ENCODE results near the gene HLA-C. TPM values are rescaled to one million over a fixed set of nuclear protein-coding genes. Genes with fewer than 3 reads are reported as not detected.
"Not testable (repeated sequence)": the region's sequence is repeated elsewhere in the genome, so short reads cannot be mapped to it uniquely, and the experiment has no call there.

HLA-C gene
- total and polyA plus RNA-seq, 5 donors = 183 to 425 (median 306) TPM

DNA sequence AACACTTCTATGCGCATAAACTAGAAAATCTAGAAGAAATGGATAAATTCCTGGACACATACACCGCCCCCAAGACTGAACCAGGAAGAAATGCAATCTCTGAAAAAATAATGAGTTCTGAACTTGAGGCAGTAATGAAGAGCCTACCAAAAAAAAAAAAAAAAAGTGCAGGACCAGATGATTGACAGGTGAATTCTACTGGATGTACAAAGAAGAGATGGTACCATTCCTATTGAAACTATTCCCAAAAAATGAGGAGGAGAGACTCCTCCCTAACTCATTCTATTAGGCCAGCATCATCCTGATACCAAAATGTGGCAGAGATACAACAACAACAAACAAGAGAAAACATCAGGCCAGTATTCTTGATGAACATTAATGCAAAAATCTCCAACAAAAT is 22.7 kb downstream of the HLA-C start:
- no peak for DNase-seq
- WGBS = 93% methylated on average over 2 of the region's 2 CpGs
- intact Hi-C loops (cut with DNase I) = no loop called here

DNA sequence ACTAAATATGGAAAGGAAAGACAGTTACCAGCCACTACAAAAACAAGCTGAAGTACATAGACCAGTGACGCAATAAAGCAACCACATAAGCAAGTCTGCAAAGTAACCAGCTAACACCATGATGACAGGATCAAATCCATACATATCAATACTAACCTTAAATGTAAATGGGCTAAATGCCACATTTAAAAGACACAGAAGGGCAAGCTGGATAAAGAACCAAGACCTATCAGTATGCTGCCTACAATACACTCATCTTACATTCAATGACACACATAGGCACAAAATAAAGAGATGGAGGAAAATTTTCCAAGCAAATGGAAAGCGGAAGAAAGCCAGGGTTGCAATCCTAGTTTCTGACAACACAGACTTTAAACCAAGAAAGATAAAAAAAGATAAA is 24.1 kb downstream of the HLA-C start:
- no peak overlapping the region for H3K27ac ChIP-seq (ENCODE audit: low read length)
- intact Hi-C loops (cut with DNase I) = no loop called here
- ATAC-seq (no peak), DNase-seq (no peak)
- 94% methylated on average over 2 of the region's 2 CpGs for WGBS
- no peak overlapping the region for H3K4me3 ChIP-seq (ENCODE audit: low read length)
- no peaks in the 10 kb centered on the region for H3K27me3 ChIP-seq (ENCODE audit: control insufficient read depth, insufficient read depth)
- H3K4me1 ChIP-seq (ENCODE audit: control insufficient read depth, insufficient read depth, low read length) = no peaks in the 10 kb centered on the region
- no peaks in the 10 kb centered on the region for H3K9me3 ChIP-seq (ENCODE audit: control insufficient read depth, low read length)

More for the DNA sequence above, 22.7 kb downstream of the HLA-C start:
- Histone ChIP-seq H3K27ac (ENCODE audit: low read length) (no peak overlapping the region), H3K9me3 (ENCODE audit: control insufficient read depth, low read length) (no peaks in the 10 kb centered on the region), H3K4me3 (ENCODE audit: low read length) (no peak overlapping the region), H3K4me1 (ENCODE audit: control insufficient read depth, insufficient read depth, low read length) (no peaks in the 10 kb centered on the region), H3K27me3 (ENCODE audit: control insufficient read depth, insufficient read depth) (no peaks in the 10 kb centered on the region)
- ATAC-seq = no peak

DNA sequence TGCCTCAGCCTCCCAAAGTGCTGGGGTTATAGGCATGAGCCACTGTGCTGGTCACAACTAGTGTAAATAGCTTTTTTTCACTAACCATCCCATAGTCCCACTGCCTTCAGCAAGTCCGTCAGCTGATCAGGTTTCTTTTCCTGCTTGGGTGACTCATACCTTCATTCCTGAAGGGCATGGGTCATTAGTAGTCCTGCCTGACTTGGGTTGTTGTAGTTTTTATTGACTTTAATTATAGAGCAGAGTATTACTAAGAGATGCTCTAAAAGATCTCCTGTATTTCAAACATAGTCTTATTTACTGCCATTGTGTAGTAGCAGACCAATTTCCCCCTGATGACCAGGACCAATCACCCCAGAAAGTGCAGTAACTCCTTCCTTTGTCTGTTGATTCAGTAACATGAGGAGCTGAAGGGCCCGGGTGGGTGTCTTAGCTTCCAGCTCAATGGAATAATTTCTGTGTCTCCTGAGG is 25.8 kb downstream of the HLA-C start:
- no peaks in the 10 kb centered on the region for H3K27me3 ChIP-seq (ENCODE audit: control insufficient read depth, insufficient read depth)
- ATAC-seq (no peak), DNase-seq (no peak)
- H3K4me3 ChIP-seq (ENCODE audit: low read length) = no peak overlapping the region
- WGBS = 57% methylated on average over 2 of the region's 2 CpGs
- intact Hi-C loops (cut with DNase I) = no loop called here
- no peaks in the 10 kb centered on the region for H3K4me1 ChIP-seq (ENCODE audit: control insufficient read depth, insufficient read depth, low read length)
- H3K27ac ChIP-seq (ENCODE audit: low read length) = no peak overlapping the region
- H3K9me3 ChIP-seq (ENCODE audit: control insufficient read depth, low read length) = no peaks in the 10 kb centered on the region

DNA sequence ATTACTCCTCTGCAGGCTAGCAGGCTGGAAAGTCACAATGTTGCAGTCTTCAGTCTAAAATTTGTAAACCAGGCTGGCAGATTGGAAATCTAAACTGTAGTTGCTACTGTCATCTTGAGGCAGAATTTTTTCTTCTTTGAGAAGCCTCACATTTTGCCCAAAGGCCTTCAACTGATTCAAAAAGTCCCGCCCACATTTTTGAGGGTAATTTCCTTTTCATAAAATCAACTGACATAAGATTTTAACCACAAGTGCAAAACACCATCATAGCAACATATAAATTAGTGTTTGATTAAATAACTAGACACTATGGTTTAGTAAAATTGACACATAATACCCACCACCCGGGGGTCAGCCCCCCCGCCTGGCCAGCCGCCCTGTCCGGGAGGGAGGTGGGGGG is 28.4 kb downstream of the HLA-C start:
- Histone ChIP-seq H3K4me1 (ENCODE audit: control insufficient read depth, insufficient read depth, low read length) (no peaks in the 10 kb centered on the region), H3K9me3 (ENCODE audit: control insufficient read depth, low read length) (no peaks in the 10 kb centered on the region), H3K27ac (ENCODE audit: low read length) (no peak overlapping the region), H3K27me3 (ENCODE audit: control insufficient read depth, insufficient read depth) (no peaks in the 10 kb centered on the region), H3K4me3 (ENCODE audit: low read length) (no peak overlapping the region)
- intact Hi-C loops (cut with DNase I) = no loop called here
- ATAC-seq (no peak), DNase-seq (no peak)
- 40% methylated on average over 2 of the region's 5 CpGs for WGBS

DNA sequence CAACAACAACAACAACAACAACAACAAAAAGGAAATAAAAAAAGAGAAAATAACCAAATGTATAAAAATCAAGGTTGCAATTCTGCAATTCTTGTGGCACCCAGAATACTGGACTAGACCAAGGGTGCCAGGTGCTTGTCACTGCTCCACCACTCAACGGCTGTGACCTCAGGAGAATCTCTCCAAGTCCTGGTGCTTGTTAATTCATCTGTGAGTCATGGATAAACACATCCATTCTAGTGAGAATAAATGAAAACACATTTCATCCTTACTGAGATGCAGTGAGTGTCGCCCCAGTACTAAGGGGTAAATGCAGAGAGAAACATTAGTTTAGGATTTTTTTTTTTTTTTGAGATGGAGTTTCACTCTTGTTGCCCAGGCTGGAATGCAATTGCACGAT is 32.0 kb downstream of the HLA-C start:
- no peak overlapping the region for H3K27ac ChIP-seq (ENCODE audit: low read length)
- no peak for ATAC-seq
- no peak for DNase-seq
- intact Hi-C loops (cut with DNase I) = no loop called here
- H3K9me3 ChIP-seq (ENCODE audit: control insufficient read depth, low read length) = no peaks in the 10 kb centered on the region
- no peak overlapping the region for H3K4me3 ChIP-seq (ENCODE audit: low read length)
- no peaks in the 10 kb centered on the region for H3K4me1 ChIP-seq (ENCODE audit: control insufficient read depth, insufficient read depth, low read length)
- no peaks in the 10 kb centered on the region for H3K27me3 ChIP-seq (ENCODE audit: control insufficient read depth, insufficient read depth)
- WGBS = 38% methylated on average over 3 of the region's 3 CpGs

DNA sequence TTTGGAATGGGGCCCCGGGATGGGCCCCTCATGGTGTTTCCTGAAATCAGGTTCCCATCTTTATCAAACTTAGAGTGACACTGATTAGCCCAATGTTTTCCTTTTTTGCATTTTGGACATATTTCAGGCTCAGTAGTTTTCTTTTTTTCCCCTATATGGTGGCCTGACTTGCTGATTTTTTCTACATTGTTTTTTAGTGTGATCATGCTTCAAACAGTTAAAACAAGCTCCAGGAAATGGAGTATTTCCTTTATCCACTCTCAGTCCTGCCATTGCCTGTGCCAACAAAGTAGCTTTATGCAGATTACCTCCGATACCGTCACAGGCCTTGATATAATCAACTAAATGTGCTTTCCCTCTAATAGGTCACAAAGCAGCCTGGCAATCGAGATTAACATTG is 37.8 kb downstream of the HLA-C start:
- H3K9me3 ChIP-seq (ENCODE audit: control insufficient read depth, low read length); DNase-seq; H3K4me3 ChIP-seq (ENCODE audit: low read length); H3K4me1 ChIP-seq (ENCODE audit: control insufficient read depth, insufficient read depth, low read length); H3K27ac ChIP-seq (ENCODE audit: low read length); ATAC-seq; H3K27me3 ChIP-seq (ENCODE audit: control insufficient read depth, insufficient read depth); intact Hi-C loops (cut with DNase I): not testable (repeated sequence)
- WGBS = 31% methylated on average over 4 of the region's 4 CpGs

DNA sequence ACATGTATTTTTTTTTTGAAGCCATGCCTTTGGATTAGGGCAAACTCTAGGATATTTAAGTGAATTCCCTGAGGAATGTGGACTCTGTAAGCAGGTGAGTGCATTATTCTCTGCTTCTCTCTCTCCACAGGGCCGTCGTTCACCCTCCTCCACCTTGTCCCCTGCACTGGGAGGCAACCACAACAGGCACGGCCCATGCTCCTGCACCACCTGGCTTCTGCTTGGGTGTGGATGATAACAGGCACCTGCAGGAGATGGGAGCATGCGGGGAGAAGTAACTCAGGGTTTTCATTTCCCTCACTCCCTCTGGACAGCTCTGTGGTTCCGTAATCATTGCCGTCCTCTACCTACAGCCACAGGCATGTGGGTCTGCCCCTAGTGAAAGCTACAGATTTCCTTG is 43.4 kb downstream of the HLA-C start:
- Histone ChIP-seq H3K4me1 (ENCODE audit: control insufficient read depth, insufficient read depth, low read length) (peaks cover 2% of the 10 kb centered on the region), H3K27me3 (ENCODE audit: control insufficient read depth, insufficient read depth) (no peaks in the 10 kb centered on the region), H3K4me3 (ENCODE audit: low read length) (no peak overlapping the region), H3K9me3 (ENCODE audit: control insufficient read depth, low read length) (no peaks in the 10 kb centered on the region), H3K27ac (ENCODE audit: low read length) (no peak overlapping the region)
- WGBS = 79% methylated on average over 6 of the region's 6 CpGs
- ATAC-seq (no peak), DNase-seq (no peak)
- intact Hi-C loops (cut with DNase I) = no loop called here

DNA sequence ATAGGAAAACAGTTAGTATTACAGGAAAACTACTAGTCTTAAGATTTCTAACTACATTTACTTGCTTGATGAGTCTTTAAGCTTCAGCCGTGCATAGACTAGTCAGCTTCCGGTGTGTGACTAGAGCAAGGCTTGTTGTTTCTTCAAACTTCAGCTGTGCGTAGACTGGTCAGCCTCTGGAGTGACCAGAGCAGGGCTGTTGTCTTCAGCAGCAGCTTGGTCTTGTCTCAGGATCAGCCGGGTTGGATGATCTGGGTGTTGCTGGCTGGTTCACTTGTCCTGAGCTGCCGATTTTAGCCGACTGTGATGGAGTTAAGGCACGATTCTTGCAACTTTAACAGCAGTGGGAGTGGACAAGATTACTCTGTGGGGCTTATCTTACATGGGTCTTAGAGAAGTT is 44.7 kb downstream of the HLA-C start:
- ATAC-seq (peak in 1 of 2 donors; percentile 21), DNase-seq (no peak)
- Histone ChIP-seq H3K27ac (ENCODE audit: low read length) (no peak overlapping the region), H3K4me1 (ENCODE audit: control insufficient read depth, insufficient read depth, low read length) (peaks cover 2% of the 10 kb centered on the region), H3K4me3 (ENCODE audit: low read length) (no peak overlapping the region), H3K9me3 (ENCODE audit: control insufficient read depth, low read length) (no peaks in the 10 kb centered on the region), H3K27me3 (ENCODE audit: control insufficient read depth, insufficient read depth) (no peaks in the 10 kb centered on the region)
- intact Hi-C loops (cut with DNase I) = no loop called here
- 59% methylated on average over 7 of the region's 7 CpGs for whole genome bisulfite sequencing

DNA sequence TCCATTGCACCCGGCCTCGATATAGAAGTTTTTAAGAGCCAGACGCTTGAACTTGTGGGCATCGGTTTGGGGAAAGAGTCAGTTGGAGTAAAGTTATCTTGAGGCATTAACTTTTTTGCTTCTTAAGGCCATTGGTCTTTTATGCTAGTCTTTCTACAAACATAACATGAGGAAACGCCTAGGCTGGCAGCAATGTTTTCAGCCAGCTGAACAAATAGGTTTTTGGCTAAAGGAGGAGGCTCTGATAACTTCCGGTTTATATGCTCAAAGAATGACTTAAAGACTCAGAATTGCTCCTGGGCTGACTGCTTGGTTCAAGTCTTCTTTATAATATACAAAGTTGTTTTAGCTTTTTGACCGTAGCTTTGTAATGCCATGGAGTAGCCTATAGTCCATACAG is 46.2 kb downstream of the HLA-C start:
- no peak overlapping the region for H3K27ac ChIP-seq (ENCODE audit: low read length)
- intact Hi-C loops (cut with DNase I) = no loop called here
- no peak overlapping the region for H3K4me3 ChIP-seq (ENCODE audit: low read length)
- H3K4me1 ChIP-seq (ENCODE audit: control insufficient read depth, insufficient read depth, low read length) = peaks cover 2% of the 10 kb centered on the region
- DNase-seq (no peak), ATAC-seq (no peak)
- 76% methylated on average over 7 of the region's 7 CpGs for WGBS
- H3K27me3 ChIP-seq (ENCODE audit: control insufficient read depth, insufficient read depth) = no peaks in the 10 kb centered on the region
- H3K9me3 ChIP-seq (ENCODE audit: control insufficient read depth, low read length) = no peaks in the 10 kb centered on the region

DNA sequence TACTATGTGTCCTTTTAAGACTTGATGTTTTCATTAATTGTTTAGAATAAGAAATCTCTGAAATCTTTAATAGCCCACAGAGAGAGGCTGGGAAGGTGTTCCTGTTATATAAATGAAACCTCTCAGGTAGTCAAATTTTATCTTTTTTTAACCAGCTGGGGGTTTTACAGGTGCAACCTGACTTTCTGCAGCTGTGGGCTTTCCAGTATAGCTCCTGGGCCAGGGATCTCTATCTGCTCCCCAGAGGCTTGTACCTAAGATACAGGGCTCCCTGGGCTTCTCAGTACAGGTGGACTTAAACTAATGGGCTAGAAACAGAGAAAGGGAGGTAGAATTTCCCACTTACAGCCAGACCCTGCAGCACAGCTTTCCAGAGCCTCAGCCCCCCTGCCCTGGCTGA is 49.4 kb downstream of the HLA-C start:
- intact Hi-C loops (cut with DNase I) = no loop called here

More for the DNA sequence above, 49.4 kb downstream of the HLA-C start:
- Histone ChIP-seq H3K4me3 (ENCODE audit: low read length) (no peak overlapping the region), H3K9me3 (ENCODE audit: control insufficient read depth, low read length) (no peaks in the 10 kb centered on the region), H3K27me3 (ENCODE audit: control insufficient read depth, insufficient read depth) (no peaks in the 10 kb centered on the region), H3K27ac (ENCODE audit: low read length) (no peak overlapping the region), H3K4me1 (ENCODE audit: control insufficient read depth, insufficient read depth, low read length) (no peaks in the 10 kb centered on the region)
- DNase-seq (no peak), ATAC-seq (no peak)
